Tibial nerve (tissue), 4 donors: Measurements from ENCODE around the gene DHX58.

Experiments
- CTCF ChIP-seq, 5 experiments: fragments of 200-600 bp in 3 of 5; fragments of 450-650 bp in 2 of 5; sonication (generic) in 3 of 5; IDR thresholded peaks; one replicate each; pipeline ENCODE4 v1.5.1; 2016 to 2019; ENCODE audit warnings: antibody characterized with exemption in 5 of 5, mild to moderate bottlenecking in 3 of 5, moderate library complexity in 2 of 5
- EP300 ChIP-seq, 2 donors: sonication (generic); formaldehyde crosslinking; IDR thresholded peaks; one replicate each; pipeline ENCODE4 v1.6.1; 2017; ENCODE audit warnings: antibody characterized with exemption in 2 of 2, mild to moderate bottlenecking in 1 of 2

GRCh38 chr17:42052346-42052877 is 60.1 kb downstream of the DHX58 start:
- no peak for TF ChIP-seq CTCF (IDR thresholded peaks at IDR 0.05)
- TF ChIP-seq EP300 (IDR thresholded peaks at IDR 0.05) = no peak
